Erythroblast (primary cell): ENCODE results near the gene PTX4.

Experiments
- GATA1 ChIP-seq: IDR thresholded peaks from 2 replicates; pipeline ENCODE4 v1.6.1; 2011; ENCODE audit warnings: low read depth, mild to moderate bottlenecking, control low read depth, low read length, moderate library complexity
- POLR2A ChIP-seq: IDR thresholded peaks from 2 replicates; pipeline ENCODE4 v1.6.1; 2011; ENCODE audit warnings: mild to moderate bottlenecking, low read length

DNA sequence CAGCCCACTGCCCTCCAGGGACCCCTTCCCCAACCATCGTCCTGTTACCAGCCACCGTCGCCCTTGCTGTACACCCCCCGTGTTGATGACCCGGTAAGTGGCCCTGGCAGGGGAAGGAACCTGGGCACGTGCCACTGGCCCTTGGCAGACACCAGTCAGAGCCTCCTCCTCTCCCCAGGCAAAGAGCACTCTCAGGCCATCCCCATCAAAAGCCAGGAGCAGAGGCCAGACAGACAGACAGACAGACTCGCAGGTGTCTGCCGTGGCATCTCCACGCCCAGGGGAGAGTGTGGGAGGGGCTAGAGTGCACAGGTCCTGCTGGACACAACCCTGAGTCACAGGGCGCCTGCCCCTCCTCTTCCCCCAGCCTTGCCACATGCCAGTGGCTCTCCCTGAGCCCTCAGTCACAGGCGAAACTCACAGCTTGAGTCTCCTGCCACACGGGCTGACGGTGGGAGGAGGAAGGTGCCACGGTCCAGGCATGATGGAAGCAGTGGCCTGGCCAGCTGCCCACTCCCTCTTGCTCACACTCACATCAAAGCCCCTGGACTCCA is 21.7 kb downstream of the PTX4 start:
- TF ChIP-seq POLR2A = no peak
- TF ChIP-seq GATA1 = no peak
